Measurements from ENCODE around the gene ABI1. TPM values are rescaled to one million over a fixed set of nuclear protein-coding genes. Genes with fewer than 3 reads are reported as not detected.

Gene ABI1
- total RNA-seq, 1 experiment from 2014 or later = 33.9 TPM

DNA sequence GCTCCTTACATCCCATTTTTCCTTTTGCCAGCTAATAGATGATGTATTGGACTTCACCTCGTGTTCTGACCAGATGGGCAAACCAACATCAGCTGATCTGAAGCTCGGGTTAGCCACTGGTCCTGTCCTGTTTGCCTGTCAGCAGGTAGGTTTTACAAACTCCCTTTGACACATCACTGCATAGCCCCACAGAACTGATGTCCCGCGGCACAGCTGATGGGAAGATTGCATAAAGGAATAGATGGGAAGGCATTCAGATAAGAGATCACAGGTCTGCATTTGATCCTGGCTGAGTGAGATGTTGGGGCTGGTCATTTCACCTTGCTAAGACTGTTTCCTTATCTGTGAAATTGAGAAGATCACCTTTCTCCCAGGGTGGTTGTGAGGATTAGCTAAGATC is 125.3 kb downstream of the ABI1 start:
- TF ChIP-seq ZNF263 (CRISPR knock-in tag; IDR thresholded peaks at IDR 0.05; ENCODE audit: low read depth) (no peak), OVOL2 (CRISPR knock-in tag; IDR thresholded peaks at IDR 0.05; ENCODE audit: borderline replicate concordance) (no peak), CREB1 (CRISPR knock-in tag; IDR thresholded peaks at IDR 0.05) (no peak), NR3C1 (CRISPR knock-in tag; conservative IDR thresholded peaks at IDR 0.05; ENCODE audit: low read depth) (no peak), TCF7 (CRISPR knock-in tag; IDR thresholded peaks at IDR 0.05; ENCODE audit: low read depth) (no peak)
- TF ChIP-seq, protein P1, sequence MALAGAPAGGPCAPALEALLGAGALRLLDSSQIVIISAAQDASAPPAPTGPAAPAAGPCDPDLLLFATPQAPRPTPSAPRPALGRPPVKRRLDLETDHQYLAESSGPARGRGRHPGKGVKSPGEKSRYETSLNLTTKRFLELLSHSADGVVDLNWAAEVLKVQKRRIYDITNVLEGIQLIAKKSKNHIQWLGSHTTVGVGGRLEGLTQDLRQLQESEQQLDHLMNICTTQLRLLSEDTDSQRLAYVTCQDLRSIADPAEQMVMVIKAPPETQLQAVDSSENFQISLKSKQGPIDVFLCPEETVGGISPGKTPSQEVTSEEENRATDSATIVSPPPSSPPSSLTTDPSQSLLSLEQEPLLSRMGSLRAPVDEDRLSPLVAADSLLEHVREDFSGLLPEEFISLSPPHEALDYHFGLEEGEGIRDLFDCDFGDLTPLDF (CRISPR knock-in tag; IDR thresholded peaks at IDR 0.05) = no peak
- TF ChIP-seq, protein P2, sequence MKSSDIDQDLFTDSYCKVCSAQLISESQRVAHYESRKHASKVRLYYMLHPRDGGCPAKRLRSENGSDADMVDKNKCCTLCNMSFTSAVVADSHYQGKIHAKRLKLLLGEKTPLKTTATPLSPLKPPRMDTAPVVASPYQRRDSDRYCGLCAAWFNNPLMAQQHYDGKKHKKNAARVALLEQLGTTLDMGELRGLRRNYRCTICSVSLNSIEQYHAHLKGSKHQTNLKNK (CRISPR knock-in tag; IDR thresholded peaks at IDR 0.05) = no peak
- ChIA-PET POLR2A (no interaction called here), CTCF (no interaction called here)
- H3K4me1 Mint-ChIP-seq = peaks cover 12% of the 10 kb centered on the region
- H3K36me3 Mint-ChIP-seq = peaks cover 61% of the 10 kb centered on the region
- no peaks in the 10 kb centered on the region for H3K27me3 Mint-ChIP-seq (ENCODE audit: low read depth)
- DNase-seq (ENCODE audit: low spot score) (no peak), ATAC-seq (no peak)
- no peak overlapping the region for H3K4me3 Mint-ChIP-seq
- peak overlapping the region; percentile 36; the same call in 1 of the 2 replicates for H3K27ac Mint-ChIP-seq
- no peaks in the 10 kb centered on the region for H3K9me3 Mint-ChIP-seq

DNA sequence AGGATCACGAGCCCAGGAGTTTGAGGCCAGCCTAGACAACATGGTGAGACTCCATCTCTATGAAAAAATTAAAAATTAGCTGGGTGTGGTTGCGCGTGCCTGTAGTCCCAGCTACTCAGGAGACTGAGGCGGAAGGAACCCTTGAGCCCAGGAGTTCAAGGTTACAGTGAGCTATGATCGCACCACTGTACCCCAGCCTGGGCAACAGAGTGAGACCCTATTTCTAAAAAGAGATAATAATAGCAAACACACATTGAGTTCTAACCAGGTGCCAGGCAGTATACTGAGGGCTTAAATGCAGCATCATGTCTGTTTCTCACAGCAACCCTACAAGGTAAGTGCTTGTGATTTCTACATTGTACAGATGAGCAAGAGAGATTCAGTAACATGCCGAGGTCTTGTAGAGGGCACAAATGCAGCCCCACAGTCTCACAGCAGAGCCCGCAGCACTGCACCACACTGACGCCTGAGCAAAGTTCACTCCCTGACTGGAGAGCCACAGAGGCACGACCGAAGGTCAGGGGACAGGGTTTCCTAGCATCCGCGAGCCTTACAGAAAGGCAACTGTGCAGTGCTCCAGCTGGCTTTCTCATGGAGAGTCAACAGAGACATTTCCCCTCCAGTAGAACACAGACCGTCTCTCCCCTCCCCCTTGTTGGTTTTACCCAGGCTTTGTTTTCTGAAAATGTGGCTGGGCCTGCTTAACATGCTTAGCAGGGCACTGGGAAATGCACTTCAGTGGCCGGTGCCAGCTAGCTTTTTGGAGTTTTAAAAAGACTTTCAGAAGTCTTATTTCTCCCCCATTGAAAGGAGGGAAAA is 126.8 kb downstream of the ABI1 start:
- Mint-ChIP-seq H3K27ac (peak overlapping the region; percentile 92; the same call in 1 of the 2 replicates), H3K9me3 (no peaks in the 10 kb centered on the region), H3K27me3 (ENCODE audit: low read depth) (no peaks in the 10 kb centered on the region), H3K4me3 (no peak overlapping the region), H3K4me1 (peaks cover 12% of the 10 kb centered on the region), H3K36me3 (peaks cover 56% of the 10 kb centered on the region)
- ChIA-PET CTCF (interaction anchor here (0.6 to 1.5 kb wide), 2 partner anchors 8 to 10 kb away, joined by 3 to 7 read pairs; no protein-coding TSS in a partner anchor), POLR2A (interaction anchor here (0.6 kb wide), 1 partner anchor 132 kb away, joined by 7 read pairs; no protein-coding TSS in a partner anchor)
- ATAC-seq (peak; percentile 75), DNase-seq (ENCODE audit: low spot score) (no peak)
- TF ChIP-seq, protein P3, sequence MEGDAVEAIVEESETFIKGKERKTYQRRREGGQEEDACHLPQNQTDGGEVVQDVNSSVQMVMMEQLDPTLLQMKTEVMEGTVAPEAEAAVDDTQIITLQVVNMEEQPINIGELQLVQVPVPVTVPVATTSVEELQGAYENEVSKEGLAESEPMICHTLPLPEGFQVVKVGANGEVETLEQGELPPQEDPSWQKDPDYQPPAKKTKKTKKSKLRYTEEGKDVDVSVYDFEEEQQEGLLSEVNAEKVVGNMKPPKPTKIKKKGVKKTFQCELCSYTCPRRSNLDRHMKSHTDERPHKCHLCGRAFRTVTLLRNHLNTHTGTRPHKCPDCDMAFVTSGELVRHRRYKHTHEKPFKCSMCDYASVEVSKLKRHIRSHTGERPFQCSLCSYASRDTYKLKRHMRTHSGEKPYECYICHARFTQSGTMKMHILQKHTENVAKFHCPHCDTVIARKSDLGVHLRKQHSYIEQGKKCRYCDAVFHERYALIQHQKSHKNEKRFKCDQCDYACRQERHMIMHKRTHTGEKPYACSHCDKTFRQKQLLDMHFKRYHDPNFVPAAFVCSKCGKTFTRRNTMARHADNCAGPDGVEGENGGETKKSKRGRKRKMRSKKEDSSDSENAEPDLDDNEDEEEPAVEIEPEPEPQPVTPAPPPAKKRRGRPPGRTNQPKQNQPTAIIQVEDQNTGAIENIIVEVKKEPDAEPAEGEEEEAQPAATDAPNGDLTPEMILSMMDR (IDR thresholded peaks at IDR 0.05) = no peak
- 0 out of 2 replicates have a peak, but pooled peaks have one; percentile 34 for TF ChIP-seq ZNF121 (CRISPR knock-in tag; IDR thresholded peaks at IDR 0.05)
- TF ChIP-seq, protein P4, sequence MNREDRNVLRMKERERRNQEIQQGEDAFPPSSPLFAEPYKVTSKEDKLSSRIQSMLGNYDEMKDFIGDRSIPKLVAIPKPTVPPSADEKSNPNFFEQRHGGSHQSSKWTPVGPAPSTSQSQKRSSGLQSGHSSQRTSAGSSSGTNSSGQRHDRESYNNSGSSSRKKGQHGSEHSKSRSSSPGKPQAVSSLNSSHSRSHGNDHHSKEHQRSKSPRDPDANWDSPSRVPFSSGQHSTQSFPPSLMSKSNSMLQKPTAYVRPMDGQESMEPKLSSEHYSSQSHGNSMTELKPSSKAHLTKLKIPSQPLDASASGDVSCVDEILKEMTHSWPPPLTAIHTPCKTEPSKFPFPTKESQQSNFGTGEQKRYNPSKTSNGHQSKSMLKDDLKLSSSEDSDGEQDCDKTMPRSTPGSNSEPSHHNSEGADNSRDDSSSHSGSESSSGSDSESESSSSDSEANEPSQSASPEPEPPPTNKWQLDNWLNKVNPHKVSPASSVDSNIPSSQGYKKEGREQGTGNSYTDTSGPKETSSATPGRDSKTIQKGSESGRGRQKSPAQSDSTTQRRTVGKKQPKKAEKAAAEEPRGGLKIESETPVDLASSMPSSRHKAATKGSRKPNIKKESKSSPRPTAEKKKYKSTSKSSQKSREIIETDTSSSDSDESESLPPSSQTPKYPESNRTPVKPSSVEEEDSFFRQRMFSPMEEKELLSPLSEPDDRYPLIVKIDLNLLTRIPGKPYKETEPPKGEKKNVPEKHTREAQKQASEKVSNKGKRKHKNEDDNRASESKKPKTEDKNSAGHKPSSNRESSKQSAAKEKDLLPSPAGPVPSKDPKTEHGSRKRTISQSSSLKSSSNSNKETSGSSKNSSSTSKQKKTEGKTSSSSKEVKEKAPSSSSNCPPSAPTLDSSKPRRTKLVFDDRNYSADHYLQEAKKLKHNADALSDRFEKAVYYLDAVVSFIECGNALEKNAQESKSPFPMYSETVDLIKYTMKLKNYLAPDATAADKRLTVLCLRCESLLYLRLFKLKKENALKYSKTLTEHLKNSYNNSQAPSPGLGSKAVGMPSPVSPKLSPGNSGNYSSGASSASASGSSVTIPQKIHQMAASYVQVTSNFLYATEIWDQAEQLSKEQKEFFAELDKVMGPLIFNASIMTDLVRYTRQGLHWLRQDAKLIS (CRISPR knock-in tag; IDR thresholded peaks at IDR 0.05; ENCODE audit: borderline replicate concordance) = no peak
- no peak for TF ChIP-seq CBFB (CRISPR knock-in tag; IDR thresholded peaks at IDR 0.05; ENCODE audit: low read depth)
- no peak for TF ChIP-seq IRF2 (CRISPR knock-in tag; IDR thresholded peaks at IDR 0.05; ENCODE audit: borderline replicate concordance, low read depth)

DNA sequence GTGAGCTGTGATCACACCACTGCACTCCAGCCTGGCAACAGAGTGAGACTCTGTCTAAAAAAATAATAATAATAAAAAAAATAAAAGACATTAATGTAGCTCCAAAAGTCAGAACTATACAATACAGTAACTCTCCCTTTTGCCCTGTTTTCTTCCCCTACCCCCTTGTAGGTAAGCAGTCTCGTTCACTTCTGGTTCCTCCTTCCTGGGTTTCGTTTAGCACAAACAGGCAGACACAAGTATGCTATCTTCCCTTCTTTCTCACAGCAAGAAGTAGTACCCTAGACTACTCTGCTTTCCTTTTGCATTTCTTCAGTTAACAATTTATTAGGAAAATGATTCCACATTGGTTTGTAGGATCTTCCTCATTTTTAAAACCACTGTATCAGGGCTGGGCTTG is 130.2 kb downstream of the ABI1 start:
- no peaks in the 10 kb centered on the region for H3K27me3 Mint-ChIP-seq (ENCODE audit: low read depth)
- POLR2A ChIA-PET = no interaction called here
- TF ChIP-seq, protein P3 (IDR thresholded peaks at IDR 0.05) = no peak
- TF ChIP-seq MXD4 (CRISPR knock-in tag; IDR thresholded peaks at IDR 0.05; ENCODE audit: borderline replicate concordance) (no peak), RELA (CRISPR knock-in tag; IDR thresholded peaks at IDR 0.05; ENCODE audit: borderline replicate concordance) (no peak), CREB1 (CRISPR knock-in tag; IDR thresholded peaks at IDR 0.05) (no peak), ZNF219 (CRISPR knock-in tag; IDR thresholded peaks at IDR 0.05; ENCODE audit: borderline replicate concordance) (no peak)
- TF ChIP-seq, protein P5, sequence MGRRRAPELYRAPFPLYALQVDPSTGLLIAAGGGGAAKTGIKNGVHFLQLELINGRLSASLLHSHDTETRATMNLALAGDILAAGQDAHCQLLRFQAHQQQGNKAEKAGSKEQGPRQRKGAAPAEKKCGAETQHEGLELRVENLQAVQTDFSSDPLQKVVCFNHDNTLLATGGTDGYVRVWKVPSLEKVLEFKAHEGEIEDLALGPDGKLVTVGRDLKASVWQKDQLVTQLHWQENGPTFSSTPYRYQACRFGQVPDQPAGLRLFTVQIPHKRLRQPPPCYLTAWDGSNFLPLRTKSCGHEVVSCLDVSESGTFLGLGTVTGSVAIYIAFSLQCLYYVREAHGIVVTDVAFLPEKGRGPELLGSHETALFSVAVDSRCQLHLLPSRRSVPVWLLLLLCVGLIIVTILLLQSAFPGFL (CRISPR knock-in tag; IDR thresholded peaks at IDR 0.05; ENCODE audit: borderline replicate concordance) = no peak
- TF ChIP-seq, protein P6, sequence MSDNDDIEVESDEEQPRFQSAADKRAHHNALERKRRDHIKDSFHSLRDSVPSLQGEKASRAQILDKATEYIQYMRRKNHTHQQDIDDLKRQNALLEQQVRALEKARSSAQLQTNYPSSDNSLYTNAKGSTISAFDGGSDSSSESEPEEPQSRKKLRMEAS (CRISPR knock-in tag; IDR thresholded peaks at IDR 0.05) = no peak

More for the DNA sequence above, 130.2 kb downstream of the ABI1 start:
- Mint-ChIP-seq H3K4me3 (no peak overlapping the region), H3K27ac (no peak overlapping the region), H3K36me3 (peaks cover 48% of the 10 kb centered on the region), H3K4me1 (peaks cover 12% of the 10 kb centered on the region), H3K9me3 (no peaks in the 10 kb centered on the region)
- ATAC-seq (no peak), DNase-seq (ENCODE audit: low spot score) (no peak)
- CTCF ChIA-PET = no interaction called here
